OCI-LY3 (cell line): Measurements from ENCODE around the gene STRA8.

Experiments used
- EZH2phosphoT487 ChIP-seq: fragments of 200-600 bp; shearing (Covaris generic); IDR thresholded peaks from 2 replicates; pipeline ENCODE4 v1.6.1; 2018; ENCODE audit warnings: antibody characterized with exemption, mixed run types, low read depth
- TF ChIP-seq, protein P1 (sequence below): fragments of 200-600, 300-600 bp; sonication (generic); IDR thresholded peaks from 2 replicates; pipeline ENCODE4 v1.5.1; 2014; ENCODE audit warnings: antibody characterized with exemption, low read length, low read depth

- TF ChIP-seq, protein P1, sequence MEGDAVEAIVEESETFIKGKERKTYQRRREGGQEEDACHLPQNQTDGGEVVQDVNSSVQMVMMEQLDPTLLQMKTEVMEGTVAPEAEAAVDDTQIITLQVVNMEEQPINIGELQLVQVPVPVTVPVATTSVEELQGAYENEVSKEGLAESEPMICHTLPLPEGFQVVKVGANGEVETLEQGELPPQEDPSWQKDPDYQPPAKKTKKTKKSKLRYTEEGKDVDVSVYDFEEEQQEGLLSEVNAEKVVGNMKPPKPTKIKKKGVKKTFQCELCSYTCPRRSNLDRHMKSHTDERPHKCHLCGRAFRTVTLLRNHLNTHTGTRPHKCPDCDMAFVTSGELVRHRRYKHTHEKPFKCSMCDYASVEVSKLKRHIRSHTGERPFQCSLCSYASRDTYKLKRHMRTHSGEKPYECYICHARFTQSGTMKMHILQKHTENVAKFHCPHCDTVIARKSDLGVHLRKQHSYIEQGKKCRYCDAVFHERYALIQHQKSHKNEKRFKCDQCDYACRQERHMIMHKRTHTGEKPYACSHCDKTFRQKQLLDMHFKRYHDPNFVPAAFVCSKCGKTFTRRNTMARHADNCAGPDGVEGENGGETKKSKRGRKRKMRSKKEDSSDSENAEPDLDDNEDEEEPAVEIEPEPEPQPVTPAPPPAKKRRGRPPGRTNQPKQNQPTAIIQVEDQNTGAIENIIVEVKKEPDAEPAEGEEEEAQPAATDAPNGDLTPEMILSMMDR, result no peak
- no peak for TF ChIP-seq EZH2phosphoT487
These were observed 42.9 kb upstream of the STRA8 start for GRCh38 chr7:135190703-135191102.
